HEK293 (cell line): ENCODE data around the gene SRL.

Source experiments
- SETDB1 ChIP-seq: IDR thresholded peaks from one replicate; pipeline ENCODE4 v1.6.1; 2017; ENCODE audit warnings: mild to moderate bottlenecking, low read length, moderate library complexity, mixed read lengths; ENCODE audit not compliant: insufficient read length
- ZNF10 ChIP-seq: fragments of 450-650 bp; formaldehyde crosslinking; IDR thresholded peaks from 2 replicates; pipeline ENCODE4 v1.5.1; 2017; ENCODE audit warnings: missing biosample characterization, missing genetic modification characterization
- TF ChIP-seq, protein P1 (sequence below): fragments of 450-650 bp; formaldehyde crosslinking; IDR thresholded peaks from 2 replicates; pipeline ENCODE4 v1.5.1; 2017; ENCODE audit warnings: missing biosample characterization, missing genetic modification characterization
- TF ChIP-seq, protein P2 (sequence below): fragments of 450-650 bp; formaldehyde crosslinking; IDR thresholded peaks from 2 replicates; pipeline ENCODE4 v1.5.1; 2016; ENCODE audit warnings: missing biosample characterization, missing genetic modification characterization

DNA sequence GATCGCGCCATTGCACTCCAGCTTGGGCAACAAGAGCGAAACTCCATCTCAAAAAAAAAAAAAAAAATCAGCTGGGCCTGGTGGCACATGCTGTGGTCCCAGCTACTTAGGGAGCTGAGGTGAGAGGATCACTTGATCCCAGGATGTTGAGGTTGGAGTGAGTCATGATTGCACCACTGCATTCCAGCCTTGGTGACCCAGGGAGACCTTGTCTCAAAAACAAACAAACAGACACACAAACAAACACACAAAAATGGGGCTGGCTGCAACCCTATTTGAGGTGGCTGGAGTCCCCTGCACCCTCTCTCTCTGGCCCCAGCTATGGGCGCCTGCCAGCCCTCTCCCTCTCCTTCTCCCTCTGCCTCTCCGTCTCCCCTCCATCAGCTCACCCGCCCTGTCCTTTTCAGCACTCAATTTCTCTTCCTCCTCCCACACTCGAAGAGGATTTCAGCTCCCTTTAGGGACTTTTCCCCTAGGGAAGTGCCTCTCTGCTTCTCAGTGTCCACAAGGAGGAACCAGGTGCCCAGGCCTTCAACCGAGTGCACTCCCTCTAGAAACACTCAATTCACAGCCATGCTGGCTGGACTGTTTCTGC is 48.5 kb upstream of the SRL start:
- no peak for TF ChIP-seq SETDB1
- TF ChIP-seq ZNF10 (tag by site-specific recombination): no peak
- TF ChIP-seq, protein P1, sequence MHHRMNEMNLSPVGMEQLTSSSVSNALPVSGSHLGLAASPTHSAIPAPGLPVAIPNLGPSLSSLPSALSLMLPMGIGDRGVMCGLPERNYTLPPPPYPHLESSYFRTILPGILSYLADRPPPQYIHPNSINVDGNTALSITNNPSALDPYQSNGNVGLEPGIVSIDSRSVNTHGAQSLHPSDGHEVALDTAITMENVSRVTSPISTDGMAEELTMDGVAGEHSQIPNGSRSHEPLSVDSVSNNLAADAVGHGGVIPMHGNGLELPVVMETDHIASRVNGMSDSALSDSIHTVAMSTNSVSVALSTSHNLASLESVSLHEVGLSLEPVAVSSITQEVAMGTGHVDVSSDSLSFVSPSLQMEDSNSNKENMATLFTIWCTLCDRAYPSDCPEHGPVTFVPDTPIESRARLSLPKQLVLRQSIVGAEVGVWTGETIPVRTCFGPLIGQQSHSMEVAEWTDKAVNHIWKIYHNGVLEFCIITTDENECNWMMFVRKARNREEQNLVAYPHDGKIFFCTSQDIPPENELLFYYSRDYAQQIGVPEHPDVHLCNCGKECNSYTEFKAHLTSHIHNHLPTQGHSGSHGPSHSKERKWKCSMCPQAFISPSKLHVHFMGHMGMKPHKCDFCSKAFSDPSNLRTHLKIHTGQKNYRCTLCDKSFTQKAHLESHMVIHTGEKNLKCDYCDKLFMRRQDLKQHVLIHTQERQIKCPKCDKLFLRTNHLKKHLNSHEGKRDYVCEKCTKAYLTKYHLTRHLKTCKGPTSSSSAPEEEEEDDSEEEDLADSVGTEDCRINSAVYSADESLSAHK: peak; percentile 81
- TF ChIP-seq, protein P2, sequence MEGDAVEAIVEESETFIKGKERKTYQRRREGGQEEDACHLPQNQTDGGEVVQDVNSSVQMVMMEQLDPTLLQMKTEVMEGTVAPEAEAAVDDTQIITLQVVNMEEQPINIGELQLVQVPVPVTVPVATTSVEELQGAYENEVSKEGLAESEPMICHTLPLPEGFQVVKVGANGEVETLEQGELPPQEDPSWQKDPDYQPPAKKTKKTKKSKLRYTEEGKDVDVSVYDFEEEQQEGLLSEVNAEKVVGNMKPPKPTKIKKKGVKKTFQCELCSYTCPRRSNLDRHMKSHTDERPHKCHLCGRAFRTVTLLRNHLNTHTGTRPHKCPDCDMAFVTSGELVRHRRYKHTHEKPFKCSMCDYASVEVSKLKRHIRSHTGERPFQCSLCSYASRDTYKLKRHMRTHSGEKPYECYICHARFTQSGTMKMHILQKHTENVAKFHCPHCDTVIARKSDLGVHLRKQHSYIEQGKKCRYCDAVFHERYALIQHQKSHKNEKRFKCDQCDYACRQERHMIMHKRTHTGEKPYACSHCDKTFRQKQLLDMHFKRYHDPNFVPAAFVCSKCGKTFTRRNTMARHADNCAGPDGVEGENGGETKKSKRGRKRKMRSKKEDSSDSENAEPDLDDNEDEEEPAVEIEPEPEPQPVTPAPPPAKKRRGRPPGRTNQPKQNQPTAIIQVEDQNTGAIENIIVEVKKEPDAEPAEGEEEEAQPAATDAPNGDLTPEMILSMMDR (tag by site-specific recombination): 0 out of 2 replicates have a peak, but pooled peaks have one; percentile 19
